ENCODE results near the gene UBXN7. TPM values are rescaled to one million over a fixed set of nuclear protein-coding genes. Genes with fewer than 3 reads are reported as not detected.
A peak's percentile ranks its signal among the peaks of the same experiment; 100 is the strongest.
"Not testable (repeated sequence)": the region's sequence is repeated elsewhere in the genome, so short reads cannot be mapped to it uniquely, and the experiment has no call there.

Gene UBXN7
- total RNA-seq, 2 experiments from 2014 or later = 50.7 to 60.8 TPM

GRCh38 chr3:196317687-196318467 is 114.3 kb downstream of the UBXN7 start, which contains the start of gene DYNLT2B:
TSS of gene DYNLT2B (minus strand) at chr3:196318240. CDS start at chr3:196318152, 88 bp downstream.
- ATAC-seq (peak; percentile 90), DNase-seq (peak; percentile 93)
- H3K9me3 Mint-ChIP-seq (ENCODE audit: low read depth) = no peaks in the 10 kb centered on the region
- H3K27me3 Mint-ChIP-seq = no peaks in the 10 kb centered on the region
- peaks cover 11% of the 10 kb centered on the region for H3K36me3 Mint-ChIP-seq
- CTCF ChIA-PET = interaction anchor here (0.6 to 1.6 kb wide), 14 partner anchors 8 to 423 kb away, joined by 3 to 6 read pairs (median 3); partner anchors contain the start of gene RNF168
- H3K27ac Mint-ChIP-seq = peak within 1 kb of the TSS; percentile 97
- peaks cover 16% of the 10 kb centered on the region for H3K4me1 Mint-ChIP-seq
- peak within 1 kb of the TSS; percentile 92 for H3K4me3 Mint-ChIP-seq

- Mint-ChIP-seq H3K4me3 (peak overlapping the region; percentile 92), H3K36me3 (peaks cover 11% of the 10 kb centered on the region), H3K27ac (peak overlapping the region; percentile 97), H3K4me1 (peaks cover 16% of the 10 kb centered on the region)
- DNase-seq; H3K9me3 Mint-ChIP-seq (ENCODE audit: low read depth); ATAC-seq; H3K27me3 Mint-ChIP-seq: not testable (repeated sequence)
- CTCF ChIA-PET = interaction anchor here (0.7 to 1.8 kb wide), 12 partner anchors 7 to 422 kb away, joined by 3 to 6 read pairs (median 3); partner anchors contain the start of gene RNF168
These were observed 115.2 kb downstream of the UBXN7 start for GRCh38 chr3:196316799-196317686.

DNA sequence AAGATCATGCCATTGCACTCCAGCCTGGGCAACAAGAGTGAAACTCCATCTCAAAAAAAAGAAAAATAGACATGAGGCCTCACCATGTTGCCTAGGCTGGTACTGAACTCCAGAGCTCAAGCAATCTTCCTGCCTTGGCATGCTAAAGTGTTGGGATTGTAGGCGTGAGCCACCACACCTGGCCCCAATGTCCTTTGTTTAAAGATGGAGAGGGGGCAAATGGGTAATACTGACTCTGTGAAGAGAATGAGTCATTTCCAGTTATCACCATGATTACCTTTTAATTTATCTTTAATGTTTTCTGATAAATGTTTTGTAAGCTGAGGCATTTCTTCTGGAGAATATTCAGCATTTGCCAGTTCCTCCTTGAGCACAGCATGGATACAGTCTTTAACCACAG is 116.4 kb downstream of the UBXN7 start:
- H3K9me3 Mint-ChIP-seq (ENCODE audit: low read depth) = no peaks in the 10 kb centered on the region
- ATAC-seq (no peak), DNase-seq (no peak)
- no peak overlapping the region for H3K27ac Mint-ChIP-seq
- peaks cover 16% of the 10 kb centered on the region for H3K4me1 Mint-ChIP-seq
- peaks cover 13% of the 10 kb centered on the region for H3K36me3 Mint-ChIP-seq
- H3K27me3 Mint-ChIP-seq = no peaks in the 10 kb centered on the region
- CTCF ChIA-PET = interaction anchor here (1.8 kb wide), 1 partner anchor 62 kb away, joined by 6 read pairs; no protein-coding TSS in a partner anchor
- no peak overlapping the region for H3K4me3 Mint-ChIP-seq

DNA sequence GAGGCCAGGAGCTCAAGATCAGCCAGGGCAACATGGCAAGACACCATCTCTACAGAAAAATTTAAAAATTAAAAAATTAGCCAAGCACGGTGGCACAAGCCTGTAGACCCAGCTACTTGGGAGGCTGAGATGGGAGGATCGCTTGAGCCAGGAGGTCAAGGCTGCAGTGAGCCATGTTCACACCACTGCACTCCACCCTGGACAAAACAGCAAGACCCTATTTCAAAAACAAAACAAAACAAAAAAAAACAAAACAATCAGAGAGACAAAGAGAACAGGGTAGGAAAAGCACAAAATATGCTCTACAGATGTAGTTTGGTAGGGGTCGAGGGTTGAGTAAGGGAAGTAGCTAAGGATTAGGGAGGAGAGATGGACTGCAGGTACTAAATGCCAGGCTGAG is 117.6 kb downstream of the UBXN7 start:
- no peaks in the 10 kb centered on the region for H3K27me3 Mint-ChIP-seq
- ATAC-seq (no peak), DNase-seq (no peak)
- H3K36me3 Mint-ChIP-seq = peaks cover 13% of the 10 kb centered on the region
- peak overlapping the region; percentile 37 for H3K27ac Mint-ChIP-seq
- peaks cover 16% of the 10 kb centered on the region for H3K4me1 Mint-ChIP-seq
- CTCF ChIA-PET = interaction anchor here (0.5 to 1.6 kb wide), 2 partner anchors 111 to 208 kb away, joined by 3 to 4 read pairs; no protein-coding TSS in a partner anchor
- no peak overlapping the region for H3K4me3 Mint-ChIP-seq
- H3K9me3 Mint-ChIP-seq (ENCODE audit: low read depth) = no peaks in the 10 kb centered on the region

- H3K9me3 Mint-ChIP-seq (ENCODE audit: low read depth); H3K4me3 Mint-ChIP-seq; DNase-seq; H3K27ac Mint-ChIP-seq; ATAC-seq; H3K27me3 Mint-ChIP-seq: not testable (repeated sequence)
- CTCF ChIA-PET = interaction anchor here (1.6 kb wide), 1 partner anchor 208 kb away, joined by 4 read pairs; no protein-coding TSS in a partner anchor
- peaks cover 12% of the 10 kb centered on the region for H3K4me1 Mint-ChIP-seq
- H3K36me3 Mint-ChIP-seq = peaks cover 13% of the 10 kb centered on the region
These were observed 118.1 kb downstream of the UBXN7 start for GRCh38 chr3:196314086-196314485.

GRCh38 chr3:196302960-196303359 is 129.3 kb downstream of the UBXN7 start:
- H3K27me3 Mint-ChIP-seq; H3K4me1 Mint-ChIP-seq; H3K9me3 Mint-ChIP-seq (ENCODE audit: low read depth); H3K27ac Mint-ChIP-seq; ATAC-seq; H3K4me3 Mint-ChIP-seq; DNase-seq: not testable (repeated sequence)
- CTCF ChIA-PET = interaction anchor here (0.7 kb wide), 1 partner anchor 150 kb away, joined by 3 read pairs; no protein-coding TSS in a partner anchor
- H3K36me3 Mint-ChIP-seq = peaks cover 31% of the 10 kb centered on the region

- CTCF ChIA-PET = interaction anchor here (0.7 kb wide), 1 partner anchor 151 kb away, joined by 3 read pairs; no protein-coding TSS in a partner anchor
- not testable (repeated sequence) for DNase-seq; H3K4me1 Mint-ChIP-seq; ATAC-seq; H3K9me3 Mint-ChIP-seq (ENCODE audit: low read depth); H3K4me3 Mint-ChIP-seq; H3K27me3 Mint-ChIP-seq; H3K27ac Mint-ChIP-seq
- peaks cover 31% of the 10 kb centered on the region for H3K36me3 Mint-ChIP-seq
These were observed 129.7 kb downstream of the UBXN7 start for GRCh38 chr3:196302551-196302950.

GRCh38 chr3:196298521-196298920 is 133.7 kb downstream of the UBXN7 start:
- CTCF ChIA-PET = interaction anchor here (1.5 kb wide), 1 partner anchor 45 kb away, joined by 3 read pairs; no protein-coding TSS in a partner anchor
- peaks cover 8% of the 10 kb centered on the region for H3K4me1 Mint-ChIP-seq
- DNase-seq = no peak
- no peaks in the 10 kb centered on the region for H3K27me3 Mint-ChIP-seq
- no peaks in the 10 kb centered on the region for H3K9me3 Mint-ChIP-seq (ENCODE audit: low read depth)
- H3K36me3 Mint-ChIP-seq = peaks cover 22% of the 10 kb centered on the region
- no peak for ATAC-seq
- H3K27ac Mint-ChIP-seq = no peak overlapping the region
- no peak overlapping the region for H3K4me3 Mint-ChIP-seq

Other genes starting within 250 kb of the UBXN7 start
- not detected for gene ZDHHC19, start 221.0 kb downstream of the UBXN7 start, total RNA-seq
- not detected for gene SLC51A, start 215.9 kb downstream of the UBXN7 start, total RNA-seq
- gene PCYT1A, start 144.7 kb downstream of the UBXN7 start, total RNA-seq = 10 to 100 TPM; 57.7 to 61.6 TPM
- gene DYNLT2B, start 114.2 kb downstream of the UBXN7 start, total RNA-seq = 10 to 100 TPM; 13.9 to 19.9 TPM
- gene TM4SF19, start 94.0 kb downstream of the UBXN7 start, total RNA-seq = not detected
- 10 to 100 TPM; 29.6 to 39.4 TPM for gene RNF168, start 71.3 kb upstream of the UBXN7 start, total RNA-seq
- gene SMCO1, start 82.9 kb upstream of the UBXN7 start, total RNA-seq = not detected
- gene WDR53, start 136.1 kb upstream of the UBXN7 start, total RNA-seq = 10 to 100 TPM; 22.2 to 23.1 TPM
- gene FBXO45, start 136.2 kb upstream of the UBXN7 start, total RNA-seq = 10 to 100 TPM; 14.9 to 20.3 TPM
- gene NRROS, start 207.3 kb upstream of the UBXN7 start, total RNA-seq = 10 to 100 TPM; 37.5 to 47.8 TPM